ENCODE measurements around the gene MT2A.

- no peak for TF ChIP-seq POLR2A (IDR thresholded peaks at IDR 0.05)
- TF ChIP-seq CTCF (IDR thresholded peaks at IDR 0.05) = no peak
Measured at GRCh38 chr16:56628486-56629350, 20.3 kb downstream of the MT2A start.
